Esophagus muscularis mucosa (tissue), 3 donors: ENCODE results near the gene CYP24A1.

ENCODE experiments used
- POLR2A ChIP-seq: fragments of 450-650 bp; IDR thresholded peaks from one replicate; pipeline ENCODE4 v1.6.1; 2017; ENCODE audit warnings: antibody characterized with exemption, moderate library complexity, mild to moderate bottlenecking, low read depth
- POLR2AphosphoS5 ChIP-seq, 2 donors: sonication (generic); formaldehyde crosslinking; IDR thresholded peaks; one replicate each; pipeline ENCODE4 v1.6.1; 2017; ENCODE audit warnings: antibody characterized with exemption in 2 of 2
- TF ChIP-seq, protein P1 (sequence below), 3 experiments: fragments of 200-600 bp in 2 of 3; fragments of 450-650 bp in 1 of 3; sonication (generic) in 2 of 3; IDR thresholded peaks; one replicate each; pipeline ENCODE4 v1.5.1; 2017 to 2019; ENCODE audit warnings: antibody characterized with exemption in 3 of 3, mild to moderate bottlenecking in 2 of 3, moderate library complexity in 1 of 3

DNA sequence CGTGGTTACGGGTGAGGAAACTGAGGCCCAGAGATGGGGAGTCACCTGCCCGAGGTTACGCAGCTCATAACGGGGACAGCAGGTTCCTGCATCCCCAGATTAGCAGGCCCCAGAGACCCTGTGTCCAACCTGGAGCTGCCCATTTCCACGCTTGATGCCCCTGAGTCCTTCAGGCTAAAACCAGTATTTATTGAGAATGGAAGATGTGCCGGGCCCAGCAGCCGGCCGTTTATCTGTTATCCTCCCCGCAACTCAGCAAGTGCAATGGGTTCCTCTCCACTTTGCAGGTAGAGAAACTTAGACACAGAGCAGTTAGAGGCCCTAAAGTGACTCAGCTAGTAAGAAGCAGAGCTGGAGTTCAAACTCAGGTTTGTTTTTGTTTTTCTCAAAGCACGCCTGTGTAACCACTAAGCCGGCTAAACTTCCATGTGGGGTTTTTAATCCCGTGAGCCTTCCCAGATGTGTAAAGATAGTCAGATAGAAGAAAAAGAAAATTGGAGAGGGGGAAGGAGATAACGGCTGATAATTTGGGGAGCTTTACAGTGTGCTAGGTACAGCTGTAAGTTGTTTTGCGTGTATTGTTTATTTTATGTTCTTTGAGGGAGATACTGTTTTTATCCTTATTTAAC lies 34.9 kb upstream of the CYP24A1 start:
- TF ChIP-seq POLR2A (no peak), POLR2AphosphoS5 (IDR thresholded peaks at IDR 0.05) (no peak)
- TF ChIP-seq, protein P1, sequence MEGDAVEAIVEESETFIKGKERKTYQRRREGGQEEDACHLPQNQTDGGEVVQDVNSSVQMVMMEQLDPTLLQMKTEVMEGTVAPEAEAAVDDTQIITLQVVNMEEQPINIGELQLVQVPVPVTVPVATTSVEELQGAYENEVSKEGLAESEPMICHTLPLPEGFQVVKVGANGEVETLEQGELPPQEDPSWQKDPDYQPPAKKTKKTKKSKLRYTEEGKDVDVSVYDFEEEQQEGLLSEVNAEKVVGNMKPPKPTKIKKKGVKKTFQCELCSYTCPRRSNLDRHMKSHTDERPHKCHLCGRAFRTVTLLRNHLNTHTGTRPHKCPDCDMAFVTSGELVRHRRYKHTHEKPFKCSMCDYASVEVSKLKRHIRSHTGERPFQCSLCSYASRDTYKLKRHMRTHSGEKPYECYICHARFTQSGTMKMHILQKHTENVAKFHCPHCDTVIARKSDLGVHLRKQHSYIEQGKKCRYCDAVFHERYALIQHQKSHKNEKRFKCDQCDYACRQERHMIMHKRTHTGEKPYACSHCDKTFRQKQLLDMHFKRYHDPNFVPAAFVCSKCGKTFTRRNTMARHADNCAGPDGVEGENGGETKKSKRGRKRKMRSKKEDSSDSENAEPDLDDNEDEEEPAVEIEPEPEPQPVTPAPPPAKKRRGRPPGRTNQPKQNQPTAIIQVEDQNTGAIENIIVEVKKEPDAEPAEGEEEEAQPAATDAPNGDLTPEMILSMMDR (IDR thresholded peaks at IDR 0.05): no peak
